Measurements from ENCODE around the gene ADAMTS2.

- TF ChIP-seq, protein P1, sequence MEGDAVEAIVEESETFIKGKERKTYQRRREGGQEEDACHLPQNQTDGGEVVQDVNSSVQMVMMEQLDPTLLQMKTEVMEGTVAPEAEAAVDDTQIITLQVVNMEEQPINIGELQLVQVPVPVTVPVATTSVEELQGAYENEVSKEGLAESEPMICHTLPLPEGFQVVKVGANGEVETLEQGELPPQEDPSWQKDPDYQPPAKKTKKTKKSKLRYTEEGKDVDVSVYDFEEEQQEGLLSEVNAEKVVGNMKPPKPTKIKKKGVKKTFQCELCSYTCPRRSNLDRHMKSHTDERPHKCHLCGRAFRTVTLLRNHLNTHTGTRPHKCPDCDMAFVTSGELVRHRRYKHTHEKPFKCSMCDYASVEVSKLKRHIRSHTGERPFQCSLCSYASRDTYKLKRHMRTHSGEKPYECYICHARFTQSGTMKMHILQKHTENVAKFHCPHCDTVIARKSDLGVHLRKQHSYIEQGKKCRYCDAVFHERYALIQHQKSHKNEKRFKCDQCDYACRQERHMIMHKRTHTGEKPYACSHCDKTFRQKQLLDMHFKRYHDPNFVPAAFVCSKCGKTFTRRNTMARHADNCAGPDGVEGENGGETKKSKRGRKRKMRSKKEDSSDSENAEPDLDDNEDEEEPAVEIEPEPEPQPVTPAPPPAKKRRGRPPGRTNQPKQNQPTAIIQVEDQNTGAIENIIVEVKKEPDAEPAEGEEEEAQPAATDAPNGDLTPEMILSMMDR (IDR thresholded peaks at IDR 0.05; ENCODE audit: insufficient read depth, low read length, poor library complexity, severe bottlenecking) = no peak
- no peak for TF ChIP-seq EZH2phosphoT487 (conservative IDR thresholded peaks at IDR 0.05; ENCODE audit: low read length)
These were observed 182.7 kb downstream of the ADAMTS2 start for GRCh38 chr5:179162351-179163235.
